ENCODE measurements around the gene RASA2. TPM values are rescaled to one million over a fixed set of nuclear protein-coding genes. Genes with fewer than 3 reads are reported as not detected.

Gene RASA2
- total RNA-seq, 1 donor from 2014 or later: 7.7 TPM

DNA sequence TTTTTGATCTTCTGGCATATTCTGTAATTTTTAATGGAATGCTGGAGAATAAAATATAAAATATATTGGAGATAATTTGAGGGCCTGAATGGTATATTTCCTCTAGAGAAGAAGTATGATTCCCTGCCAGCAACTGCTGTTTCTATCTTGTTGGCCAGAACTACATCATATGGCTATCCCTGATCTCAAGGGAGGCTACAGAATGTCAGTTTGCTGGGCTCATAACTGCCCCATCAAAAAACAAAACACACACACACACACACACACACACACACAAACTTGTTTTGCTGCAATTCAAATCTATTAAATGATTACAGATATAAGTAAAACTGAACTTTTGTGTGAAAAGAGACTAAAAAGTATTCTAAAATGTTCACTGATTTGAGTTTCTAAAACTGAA lies 51.0 kb downstream of the RASA2 start:
- Histone ChIP-seq H3K9me3 (no peaks in the 10 kb centered on the region), H3K27me3 (no peaks in the 10 kb centered on the region), H3K4me3 (no peak overlapping the region), H3K27ac (no peak overlapping the region), H3K36me3 (peaks cover 0 to 13% of the 10 kb centered on the region in 2 donors), H3K4me1 (no peaks in the 10 kb centered on the region)
- intact Hi-C loops (cut with DNase I): no loop called here
- TF ChIP-seq, protein P1, sequence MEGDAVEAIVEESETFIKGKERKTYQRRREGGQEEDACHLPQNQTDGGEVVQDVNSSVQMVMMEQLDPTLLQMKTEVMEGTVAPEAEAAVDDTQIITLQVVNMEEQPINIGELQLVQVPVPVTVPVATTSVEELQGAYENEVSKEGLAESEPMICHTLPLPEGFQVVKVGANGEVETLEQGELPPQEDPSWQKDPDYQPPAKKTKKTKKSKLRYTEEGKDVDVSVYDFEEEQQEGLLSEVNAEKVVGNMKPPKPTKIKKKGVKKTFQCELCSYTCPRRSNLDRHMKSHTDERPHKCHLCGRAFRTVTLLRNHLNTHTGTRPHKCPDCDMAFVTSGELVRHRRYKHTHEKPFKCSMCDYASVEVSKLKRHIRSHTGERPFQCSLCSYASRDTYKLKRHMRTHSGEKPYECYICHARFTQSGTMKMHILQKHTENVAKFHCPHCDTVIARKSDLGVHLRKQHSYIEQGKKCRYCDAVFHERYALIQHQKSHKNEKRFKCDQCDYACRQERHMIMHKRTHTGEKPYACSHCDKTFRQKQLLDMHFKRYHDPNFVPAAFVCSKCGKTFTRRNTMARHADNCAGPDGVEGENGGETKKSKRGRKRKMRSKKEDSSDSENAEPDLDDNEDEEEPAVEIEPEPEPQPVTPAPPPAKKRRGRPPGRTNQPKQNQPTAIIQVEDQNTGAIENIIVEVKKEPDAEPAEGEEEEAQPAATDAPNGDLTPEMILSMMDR (IDR thresholded peaks at IDR 0.05): no peak
- no peak for DNase-seq (ENCODE audit: low spot score in 2 of 2)

DNA sequence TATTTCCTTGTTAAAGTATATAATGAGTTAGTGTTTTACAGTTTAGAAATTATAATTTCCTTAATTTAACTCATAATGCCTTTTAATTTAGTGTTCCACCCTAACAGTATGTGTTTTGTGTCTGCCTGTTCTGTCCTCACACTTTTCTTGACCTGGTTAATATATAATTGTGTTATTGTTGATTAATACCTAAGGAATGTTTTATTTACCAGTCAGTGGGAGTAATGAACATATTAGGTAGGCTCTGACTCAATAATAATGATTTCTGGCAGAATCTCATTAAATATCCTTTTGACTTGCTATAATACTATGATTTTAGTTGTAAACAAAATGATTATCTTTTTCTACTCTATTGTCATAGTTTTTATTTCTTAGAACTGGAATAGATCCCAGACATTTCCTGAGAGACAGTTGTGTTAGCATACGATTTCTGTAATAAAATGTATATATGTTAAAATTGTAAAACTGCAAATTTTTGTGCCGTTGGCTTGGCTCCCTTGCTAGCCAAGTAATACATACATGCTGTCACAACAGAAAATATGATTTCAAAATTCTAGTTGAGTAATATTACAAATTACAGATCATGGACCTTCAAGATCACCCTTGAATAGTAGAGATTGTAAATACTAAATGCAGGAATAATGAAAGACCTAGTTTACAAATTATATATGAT lies 51.9 kb downstream of the RASA2 start:
- H3K9me3 ChIP-seq: peaks cover 0 to 5% of the 10 kb centered on the region in 2 donors
- H3K4me1 ChIP-seq: no peaks in the 10 kb centered on the region
- H3K4me3 ChIP-seq: no peak overlapping the region
- no peak overlapping the region for H3K27ac ChIP-seq
- DNase-seq (ENCODE audit: low spot score in 2 of 2): no peak
- no peaks in the 10 kb centered on the region for H3K27me3 ChIP-seq
- intact Hi-C loops (cut with DNase I): no loop called here
- peaks cover 0 to 19% of the 10 kb centered on the region in 2 donors for H3K36me3 ChIP-seq
- TF ChIP-seq, protein P1 (IDR thresholded peaks at IDR 0.05): no peak

DNA sequence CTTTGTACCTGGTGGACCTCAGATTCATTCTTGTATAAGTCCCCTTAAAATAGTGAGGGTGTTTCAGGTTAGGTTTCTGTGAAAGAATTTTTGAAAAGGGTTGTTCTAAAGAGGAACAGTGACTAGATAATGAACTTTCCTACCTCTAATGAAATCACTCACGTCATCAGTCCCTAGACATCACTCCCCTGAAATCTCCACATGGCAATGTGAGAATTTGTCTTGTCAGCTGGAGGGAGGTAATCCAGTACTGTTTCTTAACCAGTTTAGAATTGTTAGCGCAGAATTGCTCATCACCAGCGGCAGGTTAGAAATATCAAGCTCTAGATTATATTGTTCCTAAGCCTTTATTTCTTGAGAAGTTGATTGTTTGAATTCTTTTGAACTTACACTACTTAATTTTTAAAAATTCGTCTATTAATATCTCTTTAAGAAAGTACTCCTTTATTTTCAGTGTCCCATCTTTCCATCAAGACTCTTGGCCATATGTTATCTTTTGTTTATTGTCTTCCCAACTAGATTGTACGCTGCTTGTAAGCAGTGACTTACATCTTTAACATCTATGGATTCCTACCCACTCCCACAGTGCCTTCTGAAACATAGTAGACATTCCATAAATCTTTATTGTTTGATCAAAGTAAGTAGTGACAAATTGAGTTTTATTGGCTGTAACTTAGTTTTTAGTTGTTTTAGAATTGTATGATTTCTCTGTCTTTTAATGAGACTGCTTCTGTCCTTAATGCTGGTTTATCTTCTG lies 52.8 kb downstream of the RASA2 start:
- Histone ChIP-seq H3K36me3 (peaks cover under 1 to 27% of the 10 kb centered on the region in 2 donors), H3K4me1 (no peaks in the 10 kb centered on the region), H3K4me3 (no peak overlapping the region), H3K27ac (no peak overlapping the region), H3K9me3 (peaks cover 0 to 5% of the 10 kb centered on the region in 2 donors), H3K27me3 (no peaks in the 10 kb centered on the region)
- TF ChIP-seq, protein P1 (IDR thresholded peaks at IDR 0.05): no peak
- intact Hi-C loops (cut with DNase I): no loop called here
- DNase-seq (ENCODE audit: low spot score in 2 of 2): no peak

DNA sequence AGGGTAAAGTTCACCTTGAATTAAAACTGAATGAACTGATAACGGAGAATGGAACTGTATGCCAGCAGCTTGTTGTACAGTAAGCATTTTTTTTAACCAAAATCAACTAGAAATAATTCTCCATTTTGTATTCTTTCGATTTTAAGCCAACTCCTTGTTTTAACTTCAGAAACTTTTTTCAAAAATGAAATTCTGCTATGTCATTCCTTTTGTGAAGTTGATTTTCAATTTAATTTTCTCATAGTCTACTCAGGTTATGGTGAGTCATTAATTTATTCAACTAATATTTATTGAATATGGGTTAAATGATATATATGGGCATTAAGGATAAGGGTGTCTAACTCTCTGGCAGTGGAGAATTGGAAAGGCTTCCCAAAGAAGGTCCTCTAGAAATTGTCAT lies 53.7 kb downstream of the RASA2 start:
- Histone ChIP-seq H3K4me3 (no peak overlapping the region), H3K36me3 (peaks cover 4 to 30% of the 10 kb centered on the region in 2 donors), H3K9me3 (peaks cover 0 to 5% of the 10 kb centered on the region in 2 donors), H3K27ac (no peak overlapping the region), H3K27me3 (no peaks in the 10 kb centered on the region), H3K4me1 (no peaks in the 10 kb centered on the region)
- intact Hi-C loops (cut with DNase I): no loop called here
- TF ChIP-seq, protein P1 (IDR thresholded peaks at IDR 0.05): no peak
- DNase-seq (ENCODE audit: low spot score in 2 of 2): no peak

DNA sequence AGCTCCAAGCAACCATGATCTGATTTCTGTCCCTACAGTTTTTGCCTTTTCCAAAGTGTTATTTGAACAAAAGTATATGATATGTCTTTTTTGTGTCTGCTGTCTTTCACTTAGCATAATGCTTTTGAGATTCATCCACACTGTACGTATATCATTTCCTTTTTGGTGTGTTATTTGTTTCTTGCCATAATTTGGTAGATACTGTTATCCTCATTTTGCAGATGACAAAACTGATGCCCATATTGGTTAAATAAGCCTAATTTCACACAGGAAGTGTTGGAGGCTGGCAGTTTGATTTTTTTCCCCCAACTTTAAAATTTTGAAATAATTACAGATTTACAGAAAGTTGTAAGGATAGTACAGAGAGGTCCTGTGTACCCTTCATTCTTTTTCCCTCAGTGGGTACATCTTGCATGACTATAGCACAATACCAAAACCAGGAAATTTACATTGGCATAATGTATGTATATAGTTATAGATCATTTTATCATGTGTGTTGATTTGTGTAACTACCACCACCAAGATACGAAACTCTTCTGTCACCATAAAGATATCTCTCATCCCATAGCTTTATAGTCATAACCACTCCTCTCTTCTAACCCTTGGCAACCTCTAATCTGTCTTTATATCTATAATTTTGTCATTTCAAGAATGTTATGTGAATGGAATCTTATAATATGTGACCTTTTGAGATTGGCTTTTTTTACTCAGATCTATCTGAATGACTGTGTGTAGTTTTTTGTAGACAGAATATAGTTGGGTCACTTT lies 55.6 kb downstream of the RASA2 start:
- no peaks in the 10 kb centered on the region for H3K27me3 ChIP-seq
- H3K27ac ChIP-seq: no peak overlapping the region
- TF ChIP-seq, protein P1 (IDR thresholded peaks at IDR 0.05): no peak
- no peak for DNase-seq (ENCODE audit: low spot score in 2 of 2)
- H3K36me3 ChIP-seq: peaks cover 4 to 27% of the 10 kb centered on the region in 2 donors
- no peaks in the 10 kb centered on the region for H3K4me1 ChIP-seq
- peaks cover 0 to 9% of the 10 kb centered on the region in 2 donors for H3K9me3 ChIP-seq
- H3K4me3 ChIP-seq: no peak overlapping the region
- intact Hi-C loops (cut with DNase I): no loop called here

Measured in ascending aorta (tissue), 2 donors.